Caco-2 (cell line): Measurements from ENCODE around the gene PGGHG. TPM values are rescaled to one million over a fixed set of nuclear protein-coding genes. Genes with fewer than 3 reads are reported as not detected.
A peak's percentile ranks its signal among the peaks of the same experiment; 100 is the strongest.
"Not testable (repeated sequence)": the region's sequence is repeated elsewhere in the genome, so short reads cannot be mapped to it uniquely, and the experiment has no call there.

Experiments used
- BruUV-seq: library from RNA; stranded (reverse); fragments of 400-500 nt; replicated peaks from 2 replicates; lab custom pipeline; 2021; lab: Mats Ljungman, UMichigan
- CTCF ChIA-PET: fragments of 300-600 bp; sonication (Branson Sonifier 250); formaldehyde crosslinking; loops from one replicate; lab custom pipeline; 2022; ENCODE audit warnings: antibody characterized with exemption; lab: Charles Lee
- POLR2A ChIA-PET: fragments of 300-600 bp; sonication (Branson Sonifier 250); formaldehyde crosslinking; loops from one replicate; lab custom pipeline; 2022; ENCODE audit warnings: antibody characterized with exemption; lab: Charles Lee
- DNase-seq, 2 experiments: peaks; one replicate each; pipeline versions ENCODE4 v3.0.0 to v3.0.0-alpha.2; 2020 to 2022
- H3K27me3 ChIP-seq: replicated peaks from 2 replicates; pipeline ENCODE4 v1.6.0; 2011; ENCODE audit warnings: low read length; ENCODE audit not compliant: control insufficient read depth, insufficient read depth
- H3K36me3 ChIP-seq: 2 replicates; pipeline ENCODE4 v1.5.1; 2011; ENCODE audit warnings: low read length; ENCODE audit not compliant: control insufficient read depth, insufficient read depth
- H3K4me1 ChIP-seq: fragments of 250-450 bp; sonication (Bioruptor Pico); 2 replicates; pipeline ENCODE4 v1.5.1; 2020; ENCODE audit warnings: mild to moderate bottlenecking
- H3K4me3 ChIP-seq: 2 replicates; pipeline ENCODE4 v1.5.1; 2011; ENCODE audit warnings: low read depth, mild to moderate bottlenecking, control low read depth, low read length
- H3K9me3 ChIP-seq: fragments of 250-450 bp; sonication (Bioruptor Pico); 2 replicates; pipeline ENCODE4 v1.5.1; 2020; ENCODE audit warnings: mild to moderate bottlenecking, moderate library complexity
- H3K27ac Mint-ChIP-seq: one replicate; pipeline ENCODE4 v1.8.0; 2022; ENCODE audit warnings: mixed read lengths; ENCODE audit not compliant: unreplicated experiment
- H3K27me3 Mint-ChIP-seq: one replicate; pipeline ENCODE4 v1.8.0; 2022; ENCODE audit warnings: mixed read lengths; ENCODE audit not compliant: insufficient read depth, unreplicated experiment
- H3K36me3 Mint-ChIP-seq: one replicate; pipeline ENCODE4 v1.8.0; 2022; ENCODE audit warnings: mild to moderate bottlenecking, mixed read lengths; ENCODE audit not compliant: insufficient read depth, unreplicated experiment
- H3K4me1 Mint-ChIP-seq: one replicate; pipeline ENCODE4 v1.8.0; 2022; ENCODE audit warnings: low read depth, mixed read lengths; ENCODE audit not compliant: unreplicated experiment
- H3K4me3 Mint-ChIP-seq: one replicate; pipeline ENCODE4 v1.8.0; 2022; ENCODE audit warnings: mild to moderate bottlenecking, moderate library complexity, mixed read lengths; ENCODE audit not compliant: unreplicated experiment
- H3K9me3 Mint-ChIP-seq: one replicate; pipeline ENCODE4 v1.8.0; 2022; ENCODE audit warnings: mixed read lengths; ENCODE audit not compliant: unreplicated experiment
- intact Hi-C: fragments of 100-400 bp; cut with micrococcal nuclease; formaldehyde crosslinking; loops from one replicate; pipeline ENCODE4 v1.10.0; 2022; ENCODE audit not compliant: unreplicated experiment
- total RNA-seq: library from RNA; stranded (reverse); gene quantifications from 2 replicates; pipeline ENCODE4 v1.2.3, GENCODE V29; 2022
- TF ChIP-seq, protein P1 (sequence below), 2 experiments: fragments of 200-600 bp in 1 of 2; IDR thresholded peaks; 1 replicate in 1 of 2; 2 replicates in 1 of 2; pipeline versions ENCODE4 v1.5.1 to v1.8.0; 2011 to 2022; ENCODE audit warnings: antibody characterized with exemption in 1 of 2, control low read depth in 1 of 2, inconsistent platforms in 1 of 2, low read depth in 1 of 2, low read length in 1 of 2, mild to moderate bottlenecking in 1 of 2, moderate library complexity in 1 of 2; ENCODE audit not compliant: insufficient read depth in 1 of 2, severe bottlenecking in 1 of 2, unreplicated experiment in 1 of 2

Gene PGGHG
- total RNA-seq, 1 experiment from 2014 or later, result 59.6 TPM

DNA sequence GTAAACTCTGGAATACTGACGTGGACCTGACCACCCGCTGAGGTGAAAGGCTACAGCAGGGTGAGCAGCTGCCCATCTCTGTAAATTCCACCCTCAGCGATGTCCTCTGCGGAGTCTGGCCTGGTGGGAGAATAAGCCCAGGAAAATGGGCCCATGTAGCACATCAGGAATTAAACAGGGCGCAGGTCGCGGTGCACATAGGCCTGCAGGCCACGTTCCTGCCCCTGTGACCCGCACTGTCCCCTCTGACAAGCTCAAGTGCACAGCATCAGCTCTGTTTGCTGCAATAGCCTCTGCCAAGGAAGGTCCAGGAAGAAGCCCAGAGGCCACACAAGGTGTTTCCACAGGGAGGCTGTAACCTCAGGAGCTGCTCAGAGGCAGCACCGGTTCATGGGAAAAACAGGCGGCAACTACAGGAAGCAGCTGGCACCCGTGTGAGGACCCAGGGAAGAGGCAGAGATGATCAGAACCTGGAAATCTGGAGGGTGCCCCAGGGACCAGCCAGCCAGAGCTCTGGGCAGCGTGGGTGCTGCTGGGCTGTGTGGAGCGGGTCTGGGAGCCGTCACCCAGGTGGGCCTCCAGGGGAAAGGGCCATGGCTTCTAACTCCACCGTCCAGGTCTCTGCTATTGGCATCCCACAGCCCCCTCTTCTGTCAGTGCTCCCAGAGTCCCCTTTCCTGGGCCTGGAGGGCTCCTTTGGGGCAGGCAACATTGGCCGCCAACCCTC, 17.9 kb downstream of the PGGHG start:
- H3K9me3 ChIP-seq, result no peaks in the 10 kb centered on the region
- H3K27me3 ChIP-seq, result no peaks in the 10 kb centered on the region
- DNase-seq, result no peak
- Mint-ChIP-seq H3K27ac (no peak overlapping the region), H3K9me3 (no peaks in the 10 kb centered on the region), H3K4me3 (no peak overlapping the region), H3K36me3 (no peaks in the 10 kb centered on the region), H3K4me1 (peaks cover 16% of the 10 kb centered on the region), H3K27me3 (no peaks in the 10 kb centered on the region)
- H3K4me3 ChIP-seq, result no peak overlapping the region
- H3K36me3 ChIP-seq, result no peaks in the 10 kb centered on the region
- TF ChIP-seq, protein P1, sequence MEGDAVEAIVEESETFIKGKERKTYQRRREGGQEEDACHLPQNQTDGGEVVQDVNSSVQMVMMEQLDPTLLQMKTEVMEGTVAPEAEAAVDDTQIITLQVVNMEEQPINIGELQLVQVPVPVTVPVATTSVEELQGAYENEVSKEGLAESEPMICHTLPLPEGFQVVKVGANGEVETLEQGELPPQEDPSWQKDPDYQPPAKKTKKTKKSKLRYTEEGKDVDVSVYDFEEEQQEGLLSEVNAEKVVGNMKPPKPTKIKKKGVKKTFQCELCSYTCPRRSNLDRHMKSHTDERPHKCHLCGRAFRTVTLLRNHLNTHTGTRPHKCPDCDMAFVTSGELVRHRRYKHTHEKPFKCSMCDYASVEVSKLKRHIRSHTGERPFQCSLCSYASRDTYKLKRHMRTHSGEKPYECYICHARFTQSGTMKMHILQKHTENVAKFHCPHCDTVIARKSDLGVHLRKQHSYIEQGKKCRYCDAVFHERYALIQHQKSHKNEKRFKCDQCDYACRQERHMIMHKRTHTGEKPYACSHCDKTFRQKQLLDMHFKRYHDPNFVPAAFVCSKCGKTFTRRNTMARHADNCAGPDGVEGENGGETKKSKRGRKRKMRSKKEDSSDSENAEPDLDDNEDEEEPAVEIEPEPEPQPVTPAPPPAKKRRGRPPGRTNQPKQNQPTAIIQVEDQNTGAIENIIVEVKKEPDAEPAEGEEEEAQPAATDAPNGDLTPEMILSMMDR (IDR thresholded peaks at IDR 0.05; ENCODE audit: insufficient read depth in 1 of 2, low read depth in 1 of 2, low read length in 1 of 2, severe bottlenecking in 1 of 2, unreplicated experiment in 1 of 2), result no peak
- H3K4me1 ChIP-seq, result peaks cover 32% of the 10 kb centered on the region
- intact Hi-C loops, result loop anchor here (5.0 kb wide), 1 partner anchor 50 kb away; no protein-coding TSS in a partner anchor
- BruUV-seq, result no TSS peak
- CTCF ChIA-PET, result interaction anchor here (0.5 to 3.0 kb wide), 4 partner anchors 9 to 143 kb away, joined by 3 to 16 read pairs (median 12); partner anchors contain the start of gene PTDSS2
- POLR2A ChIA-PET, result interaction anchor here (1.3 kb wide), 1 partner anchor 49 kb away, joined by 4 read pairs; no protein-coding TSS in a partner anchor

DNA sequence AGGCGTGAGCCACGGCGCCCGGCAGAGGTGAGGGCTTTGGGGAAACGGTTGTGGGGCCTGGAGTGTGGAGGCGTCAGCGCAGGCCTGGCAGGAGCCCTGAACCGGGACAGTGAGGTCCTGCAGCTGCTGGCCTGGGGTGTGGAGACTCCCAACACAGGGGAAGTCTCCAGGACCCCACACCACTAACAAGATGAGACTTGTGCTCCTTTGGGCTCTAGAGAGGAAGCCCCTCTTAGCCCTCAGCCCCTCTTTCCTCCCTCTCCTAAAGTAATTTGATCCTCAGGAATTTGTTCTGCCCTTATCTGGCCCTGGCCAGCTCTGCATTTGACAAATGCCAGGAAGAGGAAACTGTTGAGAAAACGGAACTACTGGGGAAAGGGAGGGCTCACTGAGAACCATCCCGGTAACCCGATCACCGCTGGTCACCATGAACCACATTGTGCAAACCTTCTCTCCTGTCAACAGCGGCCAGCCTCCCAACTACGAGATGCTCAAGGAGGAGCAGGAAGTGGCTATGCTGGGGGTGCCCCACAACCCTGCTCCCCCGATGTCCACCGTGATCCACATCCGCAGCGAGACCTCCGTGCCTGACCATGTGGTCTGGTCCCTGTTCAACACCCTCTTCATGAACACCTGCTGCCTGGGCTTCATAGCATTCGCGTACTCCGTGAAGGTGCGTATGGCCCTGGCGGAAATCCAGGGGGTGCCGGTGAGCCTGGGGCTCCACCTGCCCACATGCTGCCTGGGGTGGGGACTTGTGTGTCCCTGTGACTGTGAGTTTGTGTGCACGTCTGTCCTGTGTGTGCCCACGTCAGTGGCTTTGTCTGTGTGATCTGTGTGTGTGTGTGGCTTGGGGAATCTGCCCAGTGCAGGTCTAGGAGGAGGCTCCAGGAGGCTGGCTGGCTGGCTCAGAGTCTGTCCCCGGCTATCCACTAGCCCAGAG, 19.1 kb downstream of the PGGHG start, which contains the start of gene IFITM2:
IFITM2 (plus strand) TSS at position 51 of the 943 bp plus-strand sequence; CDS start at position 428, 377 bp downstream.
- H3K9me3 Mint-ChIP-seq, result not testable (repeated sequence)
- H3K4me1 Mint-ChIP-seq, result peaks cover 16% of the 10 kb centered on the region
- intact Hi-C loops, result loop anchor here (5.0 kb wide), 1 partner anchor 49 kb away; no protein-coding TSS in a partner anchor

GRCh38 chr11:308740-309665, 20.1 kb downstream of the PGGHG start:
- DNase-seq, POLR2A ChIA-PET, H3K27me3 ChIP-seq, H3K36me3 ChIP-seq, H3K36me3 Mint-ChIP-seq, H3K9me3 ChIP-seq, H3K4me3 ChIP-seq, H3K27me3 Mint-ChIP-seq, H3K9me3 Mint-ChIP-seq, BruUV-seq: not testable (repeated sequence)
- H3K27ac Mint-ChIP-seq, result peak overlapping the region; percentile 40
- peak overlapping the region; percentile 58 for H3K4me3 Mint-ChIP-seq
- H3K4me1 ChIP-seq, result peaks cover 39% of the 10 kb centered on the region
- CTCF ChIA-PET, result interaction anchor here (0.6 to 1.5 kb wide), 3 partner anchors 28 to 82 kb away, joined by 3 read pairs; no protein-coding TSS in a partner anchor
- intact Hi-C loops, result loop anchor here (5.0 kb wide), 1 partner anchor 48 kb away; no protein-coding TSS in a partner anchor
- peaks cover 25% of the 10 kb centered on the region for H3K4me1 Mint-ChIP-seq

More for the DNA sequence above, 19.1 kb downstream of the PGGHG start, which contains the start of gene IFITM2:
- H3K36me3 Mint-ChIP-seq, DNase-seq, H3K27me3 Mint-ChIP-seq, BruUV-seq, H3K36me3 ChIP-seq, H3K4me3 ChIP-seq, H3K27me3 ChIP-seq, H3K9me3 ChIP-seq: not testable (repeated sequence)
- H3K4me3 Mint-ChIP-seq, result peak within 1 kb of the TSS; percentile 58
- H3K27ac Mint-ChIP-seq, result peak within 1 kb of the TSS; percentile 61
- ChIA-PET POLR2A (interaction anchor here (0.6 to 1.3 kb wide), 2 partner anchors 40 to 48 kb away, joined by 3 to 4 read pairs; no protein-coding TSS in a partner anchor), CTCF (interaction anchor here (0.7 kb wide), 1 partner anchor 139 kb away, joined by 5 read pairs; no protein-coding TSS in a partner anchor)
- peaks cover 32% of the 10 kb centered on the region for H3K4me1 ChIP-seq

- CTCF ChIA-PET, result interaction anchor here (0.6 to 1.5 kb wide), 3 partner anchors 53 to 81 kb away, joined by 3 read pairs; no protein-coding TSS in a partner anchor
- H3K4me3 ChIP-seq, H3K36me3 Mint-ChIP-seq, BruUV-seq, DNase-seq, H3K9me3 ChIP-seq, H3K36me3 ChIP-seq, H3K9me3 Mint-ChIP-seq, POLR2A ChIA-PET, H3K27me3 ChIP-seq, H3K27me3 Mint-ChIP-seq: not testable (repeated sequence)
- peak overlapping the region; percentile 57 for H3K4me3 Mint-ChIP-seq
- intact Hi-C loops, result loop anchor here (5.0 kb wide), 1 partner anchor 47 kb away; no protein-coding TSS in a partner anchor
- H3K4me1 Mint-ChIP-seq, result peaks cover 28% of the 10 kb centered on the region
- H3K27ac Mint-ChIP-seq, result peak overlapping the region; percentile 40
- H3K4me1 ChIP-seq, result peaks cover 39% of the 10 kb centered on the region
Measured at GRCh38 chr11:309979-310572, 21.1 kb downstream of the PGGHG start.
